Omental fat pad (tissue), 4 donors: ENCODE measurements around the gene XCL2. TPM values are rescaled to one million over a fixed set of nuclear protein-coding genes. Genes with fewer than 3 reads are reported as not detected.
"Not testable (repeated sequence)": the region's sequence is repeated elsewhere in the genome, so short reads cannot be mapped to it uniquely, and the experiment has no call there.

Experiments
- ATAC-seq: fragments of 150-250 bp; one replicate; pipeline ENCODE4 v1.9.1; 2016; ENCODE audit warnings: mild to moderate bottlenecking, moderate library complexity; ENCODE audit not compliant: low FRiP score
- DNase-seq: peaks from one replicate; pipeline ENCODE4 v3.0.0-alpha.2; 2019; ENCODE audit warnings: low spot score
- CTCF ChIP-seq, 3 donors: fragments of 450-650 bp; IDR thresholded peaks; one replicate each; pipeline ENCODE4 v1.5.1; 2016 to 2017; ENCODE audit warnings: antibody characterized with exemption in 3 of 3, mild to moderate bottlenecking in 3 of 3, moderate library complexity in 2 of 3
- total RNA-seq, 4 donors: library from RNA; depleted of rRNA; stranded (reverse); fragments of >200 nt; gene quantifications; one replicate each; pipeline ENCODE4 v1.1.0, GENCODE V29; 2016

The XCL2 gene
- total RNA-seq, result 1 to 10 TPM in 1 of 4 donors, not detected in 3; 1.6 TPM

GRCh38 chr1:168543840-168544498, at the start of gene XCL2:
Gene XCL2, minus strand, starts transcription at chr1:168543997. Its CDS starts 33 bp downstream, at chr1:168543964.
- not testable (repeated sequence) for ATAC-seq, DNase-seq

GRCh38 chr1:168591641-168592250, 47.9 kb upstream of the XCL2 start:
- TF ChIP-seq CTCF (IDR thresholded peaks at IDR 0.05), result no peak
- no peak for DNase-seq
- ATAC-seq, result no peak

GRCh38 chr1:168591066-168591465, 47.3 kb upstream of the XCL2 start:
- no peak for DNase-seq
- TF ChIP-seq CTCF (IDR thresholded peaks at IDR 0.05), result no peak
- ATAC-seq, result no peak

- ATAC-seq (no peak), DNase-seq (no peak)
- no peak for TF ChIP-seq CTCF (IDR thresholded peaks at IDR 0.05)
Measured at GRCh38 chr1:168589167-168589566, 45.4 kb upstream of the XCL2 start.

GRCh38 chr1:168585937-168586336, 42.1 kb upstream of the XCL2 start:
- TF ChIP-seq CTCF (IDR thresholded peaks at IDR 0.05), result no peak
- ATAC-seq (no peak), DNase-seq (no peak)

- DNase-seq (no peak), ATAC-seq (no peak)
- TF ChIP-seq CTCF (IDR thresholded peaks at IDR 0.05), result no peak
Measured at GRCh38 chr1:168585191-168585590, 41.4 kb upstream of the XCL2 start.

GRCh38 chr1:168583571-168583970, 39.8 kb upstream of the XCL2 start:
- DNase-seq, result no peak
- no peak for TF ChIP-seq CTCF (IDR thresholded peaks at IDR 0.05)
- ATAC-seq, result no peak
